HG02852 (cell line): Measurements from ENCODE around the gene RNF151.
"Not testable (repeated sequence)": the region's sequence is repeated elsewhere in the genome, so short reads cannot be mapped to it uniquely, and the experiment has no call there.

Experiments
- ATAC-seq: cut with Tn5 transposase; IDR thresholded peaks from one replicate; pipeline ENCODE4 v1.9.1; 2021; ENCODE audit warnings: mild to moderate bottlenecking, moderate library complexity; ENCODE audit not compliant: unreplicated experiment

RNF151 gene

DNA sequence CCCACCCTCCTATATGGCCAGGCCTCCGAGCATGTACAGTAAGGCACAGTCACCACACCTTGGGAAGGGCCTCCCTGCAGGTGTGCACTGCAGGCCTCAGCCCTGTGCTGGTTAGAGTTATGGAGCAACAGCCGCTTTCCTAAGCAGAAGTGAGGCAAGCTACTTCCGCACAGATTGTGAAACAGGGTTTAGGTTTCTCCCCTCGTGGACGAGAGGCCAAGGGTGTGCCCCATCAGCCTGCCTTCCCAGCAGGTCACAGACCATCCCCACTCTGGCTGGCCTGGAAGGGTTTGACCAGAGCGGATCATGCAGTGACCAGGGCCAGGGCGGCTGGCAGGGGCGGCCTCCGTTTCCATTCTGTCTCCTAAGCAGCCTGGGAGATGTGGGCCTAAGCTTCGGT, 28.3 kb upstream of the RNF151 start:
- no peak for ATAC-seq

DNA sequence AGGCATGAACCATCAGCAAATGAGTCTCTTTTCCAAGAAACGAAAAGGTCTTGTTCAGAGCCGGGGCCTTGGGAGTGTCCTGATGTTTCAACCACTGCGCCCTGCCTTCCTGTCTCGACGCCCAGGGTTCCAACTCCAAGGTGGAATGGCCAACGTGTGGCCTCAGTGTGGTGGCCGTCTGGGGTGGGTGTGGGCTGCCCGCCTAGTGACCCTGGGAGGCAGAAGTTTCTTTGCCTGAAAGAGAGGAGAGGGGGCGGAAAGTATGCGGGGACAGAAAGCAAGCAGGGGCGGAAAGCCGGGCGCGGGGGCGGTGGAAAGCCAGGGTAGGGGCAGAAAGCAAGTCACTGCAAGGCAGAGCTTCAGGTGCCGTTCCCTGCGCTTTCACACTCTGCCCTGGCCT, 27.7 kb upstream of the RNF151 start:
- no peak for ATAC-seq

DNA sequence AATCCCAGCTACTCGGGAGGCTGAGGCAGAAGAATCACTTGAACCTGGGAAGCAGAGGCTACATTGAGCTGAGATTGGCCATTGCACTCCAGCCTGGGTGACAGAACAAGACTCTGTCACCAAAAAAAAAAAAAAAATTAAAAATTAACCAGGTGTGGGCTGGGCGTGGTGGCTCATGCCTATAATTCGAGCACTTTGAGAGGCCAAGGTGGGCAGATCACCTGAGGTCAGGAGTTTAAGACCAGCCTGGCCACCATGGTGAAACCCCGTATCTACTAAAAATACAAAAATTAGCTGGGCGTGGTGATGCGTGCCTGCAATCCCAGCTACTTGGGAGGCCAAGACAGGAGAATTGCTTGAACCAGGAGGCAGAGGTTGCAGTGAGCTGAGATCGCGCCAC, 26.8 kb upstream of the RNF151 start:
- ATAC-seq = not testable (repeated sequence)

DNA sequence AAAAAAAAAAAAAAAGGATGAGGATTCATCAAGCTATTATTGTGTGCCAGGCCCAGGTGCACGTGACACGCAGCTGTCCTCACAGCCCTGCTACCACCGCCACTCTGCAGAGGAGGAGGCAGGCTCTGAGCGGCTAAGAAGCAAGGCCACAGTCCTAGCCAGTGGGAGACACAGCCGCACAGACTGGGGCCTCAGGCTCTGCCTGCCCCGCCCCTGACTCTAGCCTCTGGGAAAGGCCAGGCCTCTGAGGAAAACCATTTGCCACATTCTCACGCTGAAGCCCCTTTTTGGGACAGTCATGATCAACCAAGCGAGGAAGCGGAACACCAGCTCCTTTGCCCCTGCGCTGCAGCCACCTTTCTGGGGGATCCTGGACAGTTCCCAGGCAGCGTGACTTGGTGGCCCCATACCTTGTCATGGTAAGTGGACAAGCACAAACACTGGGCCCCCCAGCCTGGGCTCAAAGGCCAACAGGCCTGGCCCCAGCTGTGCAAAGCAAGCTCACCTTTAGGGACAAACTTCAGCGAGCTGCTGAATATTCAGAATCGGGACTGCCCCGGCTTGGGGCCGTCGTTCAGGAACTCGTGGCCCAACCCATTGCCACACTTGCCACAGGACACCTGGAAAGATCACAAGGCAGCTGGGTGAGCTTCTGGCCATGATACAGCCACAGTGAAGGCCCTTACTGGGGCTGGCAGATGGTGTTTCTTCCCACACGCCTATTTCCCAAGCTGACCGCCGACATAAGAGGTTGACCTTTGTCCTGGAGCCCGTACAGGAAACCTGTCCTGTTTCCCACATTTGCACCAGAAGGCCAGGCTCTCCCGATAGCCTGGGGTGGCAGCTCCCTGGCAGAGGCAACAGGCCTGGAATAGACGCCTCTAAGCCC, 26.1 kb upstream of the RNF151 start:
- no peak for ATAC-seq

DNA sequence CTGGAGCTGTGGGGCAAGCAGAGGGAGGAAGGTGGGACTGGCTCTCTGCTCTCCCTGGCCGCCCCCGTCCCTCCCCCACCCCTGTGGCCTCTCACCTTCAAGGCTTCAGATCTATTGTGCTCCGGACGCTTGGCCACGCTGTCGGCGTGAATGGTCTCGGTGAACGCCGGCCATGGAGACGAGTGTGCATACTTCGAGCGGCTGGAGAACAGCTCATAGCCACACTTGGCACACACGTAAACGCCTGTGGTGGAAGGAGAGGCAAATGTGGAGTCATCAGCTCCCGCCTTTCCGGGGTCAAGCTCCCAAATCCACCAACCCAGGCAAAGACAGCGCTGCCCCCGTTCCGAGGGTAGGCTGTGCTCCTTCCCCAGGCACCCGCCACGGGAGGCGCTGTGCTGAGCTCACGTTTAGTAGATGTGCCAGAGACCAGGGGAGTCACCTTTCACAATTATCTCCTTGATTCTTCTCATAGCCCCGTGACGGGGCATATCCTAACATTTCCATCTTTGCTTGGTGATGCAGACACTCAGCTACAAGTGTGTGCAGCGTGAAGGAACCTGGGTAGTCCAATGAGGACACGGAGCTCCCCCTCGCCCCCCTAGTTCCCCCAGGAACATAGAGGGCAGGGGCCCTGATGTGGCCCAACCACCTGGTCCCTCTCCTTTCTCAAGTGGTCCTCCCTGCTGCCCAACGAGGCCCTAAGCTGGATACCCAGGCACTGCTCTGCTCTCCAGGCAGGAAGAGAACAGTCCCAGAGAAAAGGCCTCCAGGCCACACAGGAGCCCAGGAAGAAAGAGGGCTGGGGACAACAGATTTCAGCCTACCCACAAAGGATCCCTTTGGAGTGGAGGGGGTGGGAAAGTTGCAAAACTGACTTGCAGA, 25.3 kb upstream of the RNF151 start:
- no peak for ATAC-seq

DNA sequence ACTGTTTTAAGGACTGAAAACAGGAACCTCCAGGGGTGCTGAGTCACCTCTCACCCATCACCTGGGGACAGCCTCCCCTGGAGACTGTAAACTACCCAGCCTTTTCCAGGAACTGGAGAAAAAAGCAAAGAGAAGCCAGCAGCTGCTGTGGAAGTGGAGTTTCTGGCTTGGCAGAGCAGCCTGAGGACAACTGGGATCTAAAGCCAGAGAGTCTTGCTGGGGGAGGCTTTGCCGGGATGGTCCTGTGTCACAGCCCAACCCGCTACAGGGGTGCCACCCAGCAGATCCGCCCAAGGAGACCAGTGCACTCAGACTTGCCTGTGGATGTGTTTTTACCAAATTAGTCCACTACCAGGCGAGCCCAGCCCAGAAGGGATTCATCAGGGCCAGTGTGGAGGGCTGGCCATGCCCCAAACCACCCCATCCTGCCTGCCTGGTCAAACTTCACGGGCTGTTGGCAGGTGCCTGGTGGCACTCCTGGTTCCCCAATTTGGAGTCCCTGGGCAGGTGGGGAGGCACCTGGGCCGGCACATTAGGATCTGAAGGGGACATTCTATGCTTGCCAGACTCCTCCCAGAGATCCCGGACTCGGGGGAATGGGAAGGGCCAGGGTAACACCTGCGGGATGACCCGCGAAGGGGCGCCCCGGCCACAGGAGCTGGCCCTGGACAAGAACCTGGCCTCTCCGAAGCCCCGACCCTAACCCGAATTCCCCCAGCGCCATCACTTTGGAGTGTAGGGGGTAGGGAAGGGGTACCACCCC, 24.4 kb upstream of the RNF151 start:
- no peak for ATAC-seq

DNA sequence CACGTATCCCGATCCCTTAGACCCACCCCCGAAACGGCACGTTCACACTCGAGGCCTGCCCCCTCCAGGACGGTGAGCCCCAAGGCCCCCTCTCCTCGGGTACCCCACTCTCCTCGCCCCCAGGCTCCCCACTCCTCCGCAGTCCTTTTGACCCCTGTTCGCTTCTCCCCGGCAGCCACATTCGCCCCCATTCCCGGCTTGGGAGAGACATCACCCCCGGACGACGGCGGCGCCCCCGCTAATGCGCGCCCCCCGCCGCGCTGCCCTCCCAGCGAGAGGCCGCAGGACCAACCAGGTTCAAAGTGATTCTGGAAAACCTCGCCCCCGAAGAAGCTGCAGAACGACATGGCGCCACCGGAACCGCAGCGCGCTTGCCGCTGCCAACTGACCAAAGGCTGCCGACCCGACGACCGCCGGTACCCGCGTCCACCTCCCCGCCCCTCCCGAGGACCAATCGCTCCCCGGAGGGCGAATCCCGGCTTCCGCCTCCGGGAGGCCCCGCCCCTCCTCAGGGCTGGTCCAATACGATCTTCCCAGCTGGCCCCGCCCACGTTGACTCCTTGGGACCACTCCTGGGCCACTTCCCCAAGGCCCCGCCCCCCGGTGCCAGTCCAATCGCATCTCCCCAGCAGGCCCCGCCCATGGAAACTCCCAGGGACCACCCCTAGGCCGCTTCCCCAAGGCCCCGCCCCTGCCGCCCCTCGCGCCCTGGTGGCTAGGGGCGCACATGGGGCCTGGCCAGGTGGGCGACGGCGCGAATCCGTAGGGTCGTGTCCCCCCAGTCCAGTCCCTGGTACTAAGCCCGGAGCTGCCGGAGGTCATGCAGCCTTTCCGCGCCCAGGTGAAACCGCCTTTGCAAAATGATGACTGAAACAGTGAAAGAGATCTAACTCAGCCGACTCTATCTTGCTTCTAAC, 23.6 kb upstream of the RNF151 start, which contains the start of gene MSRB1:
Gene MSRB1, minus strand, starts transcription at position 390 of the 917 bp plus-strand sequence. Its CDS starts 43 bp downstream, at position 347.
- peak; percentile 92 for ATAC-seq

DNA sequence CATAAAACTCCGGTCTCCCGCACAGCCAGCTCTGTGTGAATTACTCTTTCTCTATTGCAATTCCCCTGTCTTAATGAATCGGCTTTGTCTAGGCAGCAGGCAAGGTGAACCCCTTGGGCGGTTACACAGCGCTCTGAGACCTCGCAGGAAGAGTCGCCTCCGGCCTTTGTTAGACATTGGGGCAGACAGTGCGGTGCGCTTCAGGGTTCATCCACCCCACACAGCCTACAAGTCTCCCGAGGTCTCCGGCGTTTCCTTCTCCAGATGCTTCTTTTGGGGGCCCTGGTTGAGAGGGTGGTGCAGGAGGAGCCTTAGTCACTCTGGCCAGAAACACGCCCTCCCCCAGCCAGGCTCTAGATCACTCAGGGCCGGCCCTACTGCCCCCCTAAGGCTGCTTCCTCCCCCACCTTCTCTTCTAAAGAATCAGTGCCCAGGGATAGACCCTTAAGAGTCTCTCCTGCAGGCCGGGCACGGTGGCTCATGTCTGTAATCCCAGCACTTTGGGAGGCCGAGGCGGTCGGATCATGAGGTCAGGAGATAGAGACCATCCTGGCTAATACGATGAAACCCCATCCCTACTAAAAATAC, 21.9 kb upstream of the RNF151 start:
- ATAC-seq = no peak

DNA sequence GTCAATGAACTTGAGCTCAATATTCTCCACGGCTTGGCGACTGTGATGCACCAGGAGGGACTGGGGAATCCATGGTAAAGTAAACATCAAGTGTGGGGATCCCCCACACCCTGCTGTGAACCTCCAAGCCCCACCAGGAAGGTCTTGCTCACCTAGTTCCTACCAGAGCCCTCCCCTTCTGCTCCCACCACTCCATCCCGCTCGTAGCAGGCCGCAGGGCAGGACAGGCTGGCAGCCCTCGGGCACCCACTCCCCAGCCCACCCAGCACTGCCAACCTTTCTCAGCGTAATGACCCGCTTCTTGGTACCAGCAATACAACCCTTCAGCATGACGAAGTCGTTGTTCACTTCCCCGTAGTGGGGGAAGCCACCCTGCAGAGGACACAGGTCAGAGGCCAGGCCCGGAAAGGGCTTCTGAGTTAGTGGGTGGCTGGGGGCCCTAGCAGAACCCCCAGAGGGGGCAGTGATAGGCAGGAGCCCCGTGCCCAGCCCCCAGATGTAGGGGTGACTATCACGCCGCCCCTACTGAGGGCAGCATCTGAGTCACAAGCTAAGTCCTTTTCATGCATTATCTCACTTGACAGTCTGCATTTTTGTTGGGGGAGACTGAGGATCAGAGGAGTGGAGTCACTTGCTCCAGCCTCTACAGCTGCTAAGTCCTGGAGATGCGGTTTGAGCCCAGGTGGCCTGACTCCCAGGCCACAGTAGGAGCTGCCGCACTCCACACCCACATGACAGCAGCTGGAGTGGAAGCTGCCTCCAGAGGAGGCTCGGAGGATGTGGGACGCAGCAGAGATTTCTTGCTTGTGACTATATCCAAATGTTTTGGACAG, 20.9 kb upstream of the RNF151 start:
- ATAC-seq = no peak

DNA sequence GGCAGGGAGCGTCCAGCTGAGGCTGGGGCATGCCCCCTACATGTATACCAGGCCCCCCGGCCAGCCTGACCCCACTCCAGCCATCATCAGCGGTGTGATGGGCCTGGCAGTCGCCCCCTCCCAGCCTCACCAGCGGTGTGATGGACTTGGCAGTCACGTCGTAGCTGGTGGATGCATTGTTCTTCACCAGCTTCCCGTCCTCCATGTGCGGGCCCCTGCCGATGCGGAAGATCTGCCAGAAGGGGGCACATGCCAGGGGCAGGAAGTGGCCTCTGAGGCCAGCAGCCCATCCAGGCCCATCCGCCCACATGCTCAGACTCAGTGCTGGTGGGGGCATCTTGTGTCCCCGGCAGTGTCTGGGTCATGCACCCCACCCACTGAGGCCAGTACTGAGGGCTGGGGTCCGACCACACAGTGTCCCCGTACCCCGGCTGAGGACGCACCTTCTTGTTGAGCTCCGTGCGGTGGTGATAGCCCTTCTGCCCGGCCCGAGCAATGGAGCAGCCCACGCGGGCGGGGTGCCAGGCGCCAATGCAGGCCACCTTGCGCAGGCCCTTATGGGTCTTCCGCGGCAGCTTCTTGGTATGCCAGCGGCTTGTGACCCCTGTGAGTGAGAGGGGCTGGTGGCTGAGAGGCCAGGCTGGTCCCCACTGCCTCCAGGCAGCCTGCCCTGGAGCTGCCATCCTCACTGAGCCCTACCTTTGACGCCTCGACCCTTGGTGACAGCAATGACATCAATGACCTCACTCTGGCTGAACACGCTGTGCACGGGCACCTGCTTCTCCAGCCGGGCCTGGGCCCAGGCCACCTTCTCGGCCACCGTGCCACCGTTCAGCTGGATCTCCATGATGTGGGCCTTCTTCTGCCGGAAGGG, 19.9 kb upstream of the RNF151 start:
- ATAC-seq = no peak

DNA sequence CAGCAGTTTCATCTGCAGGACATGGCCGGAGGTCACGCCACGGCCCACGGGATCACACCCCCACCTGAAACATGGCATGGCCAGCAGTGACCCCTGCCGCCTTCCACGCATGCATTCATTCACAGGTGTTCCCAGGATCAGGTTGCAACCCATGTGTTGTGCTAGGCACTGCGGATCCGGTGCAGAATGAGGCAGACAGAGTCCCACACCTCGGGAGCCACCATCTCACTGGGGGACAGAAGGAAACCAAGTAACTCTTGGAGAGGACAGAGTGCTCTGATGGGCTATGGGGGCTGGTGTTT, 19.3 kb upstream of the RNF151 start:
- ATAC-seq = no peak

DNA sequence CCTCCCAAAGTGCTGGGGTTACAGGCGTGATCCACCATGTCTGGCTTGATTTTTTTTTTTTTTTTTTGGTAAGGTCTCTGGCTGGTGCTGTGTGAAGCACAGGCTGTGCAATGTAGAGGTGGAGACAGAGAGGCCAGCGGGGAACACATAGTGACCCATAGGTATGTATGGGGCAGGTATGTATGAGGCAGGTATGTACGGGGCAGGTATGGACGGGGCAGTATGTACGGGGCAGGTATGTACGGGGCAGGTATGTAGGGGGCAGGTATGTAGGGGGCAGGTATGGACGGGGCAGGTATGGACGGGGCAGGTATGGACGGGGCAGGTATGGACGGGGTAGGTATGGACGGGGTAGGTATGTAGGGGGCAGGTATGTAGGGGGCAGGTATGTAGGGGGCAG, 17.1 kb upstream of the RNF151 start:
- no peak for ATAC-seq

DNA sequence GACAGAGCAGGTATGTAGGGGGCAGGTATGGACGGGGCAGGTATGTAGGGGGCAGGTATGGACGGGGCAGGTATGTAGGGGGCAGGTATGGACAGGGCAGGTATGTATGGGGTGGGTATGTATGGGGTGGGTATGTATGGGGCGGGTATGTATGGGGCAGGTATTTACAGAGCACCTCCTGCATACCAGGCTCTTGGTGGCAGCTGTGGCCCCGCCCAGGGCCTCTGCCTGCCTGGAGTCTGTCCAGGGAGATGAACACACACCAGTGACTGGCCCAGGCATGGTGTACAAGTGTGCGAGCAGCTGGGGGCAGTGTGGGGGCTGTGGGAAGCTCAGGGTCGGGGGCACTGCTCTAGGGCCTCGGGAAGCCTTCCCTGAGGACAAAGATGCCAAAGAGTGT, 16.6 kb upstream of the RNF151 start:
- no peak for ATAC-seq

DNA sequence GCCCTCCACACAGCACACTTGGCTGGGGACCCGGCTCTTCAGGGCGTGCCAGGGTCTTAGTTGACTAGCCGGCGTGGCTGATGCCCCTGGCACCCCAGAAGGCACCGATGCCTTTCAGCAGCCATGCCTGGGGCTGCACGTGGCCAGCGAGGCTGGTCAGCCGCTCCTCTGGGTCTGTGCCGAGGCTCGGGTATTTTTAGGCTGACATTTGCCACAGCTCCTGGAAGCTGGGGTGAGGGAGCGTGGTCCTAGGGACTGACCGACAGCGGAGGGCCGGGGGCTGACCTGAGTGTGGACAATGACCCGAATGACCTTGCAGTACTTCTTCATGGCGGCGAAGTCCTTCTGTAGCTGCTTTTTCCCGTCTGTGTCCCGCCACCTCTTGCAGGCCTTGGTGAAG, 16.1 kb upstream of the RNF151 start:
- no peak for ATAC-seq

DNA sequence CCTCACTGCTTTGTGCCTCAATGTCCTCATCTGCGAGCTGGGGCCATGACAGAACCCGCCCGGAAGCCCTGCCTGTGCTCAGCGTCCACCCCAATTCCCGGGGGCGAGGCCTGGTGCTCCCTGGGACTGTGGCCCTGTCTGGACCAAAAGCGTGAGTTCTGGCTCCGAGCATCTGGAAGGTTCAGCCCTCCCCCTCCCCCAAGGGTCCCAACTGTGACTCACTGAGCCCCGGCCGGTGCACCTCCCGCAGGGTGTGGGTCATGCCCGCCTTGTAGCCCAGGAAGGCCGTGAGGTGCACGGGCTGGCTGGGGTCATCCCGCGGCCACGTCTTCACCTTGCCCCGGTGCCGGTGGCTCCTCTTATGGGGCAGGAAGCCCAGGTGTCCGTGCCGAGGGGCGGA, 12.9 kb upstream of the RNF151 start:
- no peak for ATAC-seq

DNA sequence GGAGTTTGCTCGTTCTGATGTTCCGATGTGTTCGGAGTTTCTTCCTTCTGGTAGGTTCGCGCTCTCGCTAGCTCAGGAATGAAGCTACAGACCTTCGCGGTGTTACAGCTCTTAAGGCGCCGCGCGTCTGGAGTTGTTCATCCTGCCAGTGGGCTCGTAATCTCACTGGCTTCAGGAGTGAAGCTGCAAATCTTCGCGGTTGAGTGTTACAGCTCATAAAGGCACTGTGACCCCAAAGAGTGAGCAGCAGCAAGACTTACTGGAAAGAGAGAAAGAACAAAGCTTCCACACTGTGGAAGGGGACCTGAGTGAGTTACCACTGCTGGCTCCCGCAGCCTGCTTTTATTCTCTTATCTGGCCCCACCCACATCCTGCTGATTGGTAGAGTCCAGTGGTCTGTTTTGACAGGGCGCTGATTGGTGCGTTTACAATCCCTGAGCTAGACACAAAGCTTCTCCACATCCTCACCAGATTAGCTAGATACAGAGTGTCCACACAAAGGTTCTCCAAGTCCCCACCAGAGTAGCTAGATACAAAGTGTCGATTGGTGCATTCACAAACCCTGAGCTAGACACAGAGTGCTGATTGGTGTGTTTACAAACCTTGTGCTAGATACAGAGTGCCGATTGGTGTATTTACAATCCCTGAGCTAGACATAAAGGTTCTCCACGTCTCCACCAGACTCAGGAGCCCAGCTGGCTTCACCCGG, 9.1 kb upstream of the RNF151 start:
- ATAC-seq = not testable (repeated sequence)

DNA sequence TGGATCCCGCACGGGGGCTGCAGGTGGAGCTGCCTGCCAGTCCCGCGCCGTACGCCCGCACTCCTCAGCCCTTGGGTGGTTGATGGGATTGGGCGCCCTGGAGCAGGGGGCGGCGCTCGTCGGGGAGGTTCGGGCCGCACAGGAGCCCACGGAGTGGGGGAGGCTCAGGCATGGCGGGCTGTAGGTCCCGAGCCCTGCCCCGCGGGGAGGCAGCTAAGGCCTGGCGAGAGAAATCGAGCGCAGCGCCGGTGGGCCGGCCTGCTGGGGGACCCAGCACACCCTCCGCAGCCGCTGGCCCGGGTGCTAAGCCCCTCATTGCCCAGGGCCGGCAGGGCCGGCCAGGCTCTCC, 8.5 kb upstream of the RNF151 start:
- ATAC-seq = not testable (repeated sequence)
